H9 (cell line): Measurements from ENCODE around the gene TOM1L2. TPM values are rescaled to one million over a fixed set of nuclear protein-coding genes. Genes with fewer than 3 reads are reported as not detected.

ENCODE experiments used
- DNase-seq: peaks from one replicate; pipeline ENCODE4 v3.0.0-alpha.2; 2017
- H2AFZ ChIP-seq: one replicate; pipeline ENCODE4 v1.6.1; 2013; ENCODE audit warnings: mild to moderate bottlenecking, low read length, control low read depth, moderate library complexity
- H2AK5ac ChIP-seq: 2 replicates; pipeline ENCODE4 v1.6.1; 2013; ENCODE audit warnings: low read length, control low read depth, mixed read lengths; ENCODE audit not compliant: insufficient read length
- H2BK120ac ChIP-seq: one replicate; pipeline ENCODE4 v1.6.1; 2013; ENCODE audit warnings: low read depth, mild to moderate bottlenecking, low read length, control low read depth, inconsistent platforms; ENCODE audit not compliant: poor library complexity, severe bottlenecking
- H2BK12ac ChIP-seq: 2 replicates; pipeline ENCODE4 v1.6.1; 2013; ENCODE audit warnings: low read length, control low read depth, mixed read lengths, low read depth; ENCODE audit not compliant: insufficient read length
- H2BK15ac ChIP-seq: 2 replicates; pipeline ENCODE4 v1.6.1; 2013; ENCODE audit warnings: low read depth, low read length, control low read depth
- H2BK20ac ChIP-seq: one replicate; pipeline ENCODE4 v1.6.1; 2013; ENCODE audit warnings: low read depth, mild to moderate bottlenecking, low read length, control low read depth, inconsistent platforms; ENCODE audit not compliant: poor library complexity, severe bottlenecking
- H2BK5ac ChIP-seq: 2 replicates; pipeline ENCODE4 v1.6.1; 2013; ENCODE audit warnings: low read length, control low read depth, mixed read lengths; ENCODE audit not compliant: insufficient read length
- H3K14ac ChIP-seq: 2 replicates; pipeline ENCODE4 v1.6.1; 2013; ENCODE audit warnings: low read length, control low read depth; ENCODE audit not compliant: insufficient read depth
- H3K18ac ChIP-seq: 2 replicates; pipeline ENCODE4 v1.6.1; 2013; ENCODE audit warnings: low read depth, mild to moderate bottlenecking, mixed read lengths, low read length, control low read depth; ENCODE audit not compliant: insufficient read length
- H3K23ac ChIP-seq: 2 replicates; pipeline ENCODE4 v1.6.1; 2013; ENCODE audit warnings: low read length, control low read depth, mixed read lengths, low read depth; ENCODE audit not compliant: insufficient read length
- H3K23me2 ChIP-seq: 2 replicates; pipeline ENCODE4 v1.6.1; 2013; ENCODE audit warnings: low read depth, mild to moderate bottlenecking, mixed read lengths, low read length, control low read depth; ENCODE audit not compliant: insufficient read length, poor library complexity, severe bottlenecking
- H3K27ac ChIP-seq: 2 replicates; pipeline ENCODE4 v1.5.1; 2013; ENCODE audit warnings: low read length, control low read depth, mixed read lengths, low read depth; ENCODE audit not compliant: insufficient read length
- H3K27me3 ChIP-seq: 2 replicates; pipeline ENCODE4 v1.6.1; 2013; ENCODE audit warnings: low read length, control low read depth, inconsistent platforms; ENCODE audit not compliant: insufficient read depth
- H3K4ac ChIP-seq: 2 replicates; pipeline ENCODE4 v1.6.1; 2013; ENCODE audit warnings: low read depth, mild to moderate bottlenecking, control low read depth, inconsistent platforms, low read length, moderate library complexity
- H3K4me1 ChIP-seq: 2 replicates; pipeline ENCODE4 v1.6.1; 2013; ENCODE audit warnings: low read length, control low read depth, inconsistent platforms; ENCODE audit not compliant: insufficient read depth
- H3K4me2 ChIP-seq: 2 replicates; pipeline ENCODE4 v1.6.1; 2013; ENCODE audit warnings: low read length, control low read depth, mixed read lengths; ENCODE audit not compliant: insufficient read length, insufficient read depth
- H3K56ac ChIP-seq: 2 replicates; pipeline ENCODE4 v1.6.1; 2013; ENCODE audit warnings: low read depth, mild to moderate bottlenecking, mixed read lengths, low read length, control low read depth; ENCODE audit not compliant: insufficient read length
- H3K79me1 ChIP-seq: 2 replicates; pipeline ENCODE4 v1.6.1; 2013; ENCODE audit warnings: low read depth, mild to moderate bottlenecking, moderate library complexity, low read length, control low read depth, inconsistent platforms; ENCODE audit not compliant: insufficient read depth, poor library complexity, severe bottlenecking
- H3K79me2 ChIP-seq: 2 replicates; pipeline ENCODE4 v1.6.1; 2013; ENCODE audit warnings: low read length, control low read depth, inconsistent platforms; ENCODE audit not compliant: insufficient read depth
- H3K9ac ChIP-seq: 2 replicates; pipeline ENCODE4 v1.6.1; 2013; ENCODE audit warnings: low read length, control low read depth, mixed read lengths; ENCODE audit not compliant: insufficient read length; ENCODE audit errors: extremely low read depth
- H3K9me3 ChIP-seq: one replicate; pipeline ENCODE4 v1.6.1; 2013; ENCODE audit warnings: low read depth, low read length, inconsistent platforms; ENCODE audit not compliant: control insufficient read depth
- H3T11ph ChIP-seq: one replicate; pipeline ENCODE4 v1.6.1; 2013; ENCODE audit warnings: mild to moderate bottlenecking, low read length, control low read depth, inconsistent platforms
- H4K20me1 ChIP-seq: one replicate; pipeline ENCODE4 v1.6.1; 2013; ENCODE audit not compliant: control insufficient read depth, insufficient read length, insufficient read depth
- H4K5ac ChIP-seq: 2 replicates; pipeline ENCODE4 v1.6.1; 2013; ENCODE audit warnings: low read depth, mild to moderate bottlenecking, mixed read lengths, low read length, control low read depth; ENCODE audit not compliant: insufficient read length
- H4K8ac ChIP-seq: replicated peaks from 2 replicates; pipeline ENCODE4 v1.6.1; 2013; ENCODE audit warnings: low read length, control low read depth, mixed read lengths, low read depth; ENCODE audit not compliant: insufficient read length
- H4K91ac ChIP-seq: 2 replicates; pipeline ENCODE4 v1.6.1; 2013; ENCODE audit warnings: low read depth, mild to moderate bottlenecking, moderate library complexity, mixed read lengths, low read length, control low read depth; ENCODE audit not compliant: insufficient read length
- H3K27ac Mint-ChIP-seq, 3 experiments: 2 replicates in 2 of 3; 3 replicates in 1 of 3; pipeline ENCODE4 v1.8.0; 2020 to 2021; ENCODE audit warnings: mixed read lengths in 3 of 3, mild to moderate bottlenecking in 1 of 3, moderate library complexity in 1 of 3
- H3K27me3 Mint-ChIP-seq: 2 replicates; pipeline ENCODE4 v1.8.0; 2021; ENCODE audit warnings: low read depth, mild to moderate bottlenecking, moderate library complexity, mixed read lengths
- H3K36me3 Mint-ChIP-seq, 3 experiments: 2 replicates in 2 of 3; 3 replicates in 1 of 3; pipeline ENCODE4 v1.8.0; 2020 to 2021; ENCODE audit warnings: low read depth in 3 of 3, mixed read lengths in 3 of 3; ENCODE audit not compliant: insufficient read depth in 1 of 3
- H3K4me1 Mint-ChIP-seq, 2 experiments: 2 replicates each; pipeline ENCODE4 v1.8.0; 2020; ENCODE audit warnings: mixed read lengths in 2 of 2
- H3K4me3 Mint-ChIP-seq, 2 experiments: 2 replicates in 1 of 2; 3 replicates in 1 of 2; pipeline ENCODE4 v1.8.0; 2020 to 2021; ENCODE audit warnings: mild to moderate bottlenecking in 2 of 2, mixed read lengths in 2 of 2, moderate library complexity in 1 of 2
- H3K9me3 Mint-ChIP-seq, 2 experiments: 2 replicates in 1 of 2; 3 replicates in 1 of 2; pipeline ENCODE4 v1.8.0; 2020; ENCODE audit warnings: mild to moderate bottlenecking in 2 of 2, mixed read lengths in 2 of 2, moderate library complexity in 1 of 2
- WGBS: extraction: QIAGEN DNeasy Blood & Tissue Kit; methylation state at CpG from one replicate; pipeline ENCODE4 v1.1.7; 2013; ENCODE audit warnings: missing lambda C conversion rate, low lambda C conversion rate, mixed read lengths; ENCODE audit not compliant: insufficient read length; ENCODE audit errors: extremely low coverage; 5-methylcytosine and 5-hydroxymethylcytosine counted together
- total RNA-seq: library from RNA; stranded (reverse); gene quantifications from 2 replicates; pipeline ENCODE4 v1.2.1, GENCODE V29; 2021
- TF ChIP-seq, protein P1 (sequence below): fragments of 200-600 bp; sonication (generic); conservative IDR thresholded peaks from 3 replicates; pipeline ENCODE4 v1.8.0; 2021; ENCODE audit warnings: antibody characterized with exemption, mild to moderate bottlenecking

Gene TOM1L2
- total RNA-seq, 1 experiment from 2014 or later: 4.6 TPM

DNA sequence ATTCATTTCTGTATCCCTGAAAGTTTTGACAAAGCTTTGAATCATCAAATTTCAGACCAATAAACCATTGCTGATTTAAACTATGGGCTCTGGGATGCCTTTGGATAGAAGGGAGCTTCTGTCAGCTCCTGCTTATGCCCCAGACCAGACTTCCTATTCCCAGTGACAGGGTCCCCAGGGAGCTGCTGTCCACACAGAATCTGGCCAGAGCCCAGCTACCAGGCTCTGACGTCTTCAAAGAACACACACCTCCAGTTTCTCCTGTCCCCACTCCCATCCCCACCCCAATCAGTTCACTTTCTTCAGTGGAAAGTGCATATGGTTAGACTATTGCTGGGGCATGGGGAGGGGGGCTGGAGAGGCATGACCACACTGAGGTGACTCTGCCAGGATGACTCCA, 83.8 kb downstream of the TOM1L2 start:
- no peak overlapping the region for H3K27ac ChIP-seq
- peaks cover 2% of the 10 kb centered on the region for H4K20me1 ChIP-seq
- no peak overlapping the region for H2BK12ac ChIP-seq
- Mint-ChIP-seq H3K4me3 (no peak overlapping the region), H3K27ac (no peak overlapping the region), H3K4me1 (peaks cover 46 to 52% of the 10 kb centered on the region in 2 experiments), H3K36me3 (no peaks in the 10 kb centered on the region), H3K9me3 (no peaks in the 10 kb centered on the region; a peak in 1 of 5 replicates), H3K27me3 (peaks cover 2% of the 10 kb centered on the region; the same call in 1 of the 2 replicates)
- H2BK5ac ChIP-seq: no peak overlapping the region
- H3K23ac ChIP-seq: no peak overlapping the region
- no peak overlapping the region for H4K8ac ChIP-seq
- no peak overlapping the region for H3K56ac ChIP-seq
- H2AFZ ChIP-seq: no peak overlapping the region
- WGBS: no CpG with 5 or more reads among the region's 1 CpG
- H4K5ac ChIP-seq: no peak overlapping the region
- TF ChIP-seq, protein P1, sequence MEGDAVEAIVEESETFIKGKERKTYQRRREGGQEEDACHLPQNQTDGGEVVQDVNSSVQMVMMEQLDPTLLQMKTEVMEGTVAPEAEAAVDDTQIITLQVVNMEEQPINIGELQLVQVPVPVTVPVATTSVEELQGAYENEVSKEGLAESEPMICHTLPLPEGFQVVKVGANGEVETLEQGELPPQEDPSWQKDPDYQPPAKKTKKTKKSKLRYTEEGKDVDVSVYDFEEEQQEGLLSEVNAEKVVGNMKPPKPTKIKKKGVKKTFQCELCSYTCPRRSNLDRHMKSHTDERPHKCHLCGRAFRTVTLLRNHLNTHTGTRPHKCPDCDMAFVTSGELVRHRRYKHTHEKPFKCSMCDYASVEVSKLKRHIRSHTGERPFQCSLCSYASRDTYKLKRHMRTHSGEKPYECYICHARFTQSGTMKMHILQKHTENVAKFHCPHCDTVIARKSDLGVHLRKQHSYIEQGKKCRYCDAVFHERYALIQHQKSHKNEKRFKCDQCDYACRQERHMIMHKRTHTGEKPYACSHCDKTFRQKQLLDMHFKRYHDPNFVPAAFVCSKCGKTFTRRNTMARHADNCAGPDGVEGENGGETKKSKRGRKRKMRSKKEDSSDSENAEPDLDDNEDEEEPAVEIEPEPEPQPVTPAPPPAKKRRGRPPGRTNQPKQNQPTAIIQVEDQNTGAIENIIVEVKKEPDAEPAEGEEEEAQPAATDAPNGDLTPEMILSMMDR: no peak
- H4K91ac ChIP-seq: no peak overlapping the region
- no peak overlapping the region for H3K14ac ChIP-seq
- no peaks in the 10 kb centered on the region for H3K23me2 ChIP-seq
- H3K27me3 ChIP-seq: no peaks in the 10 kb centered on the region
- H2BK15ac ChIP-seq: no peak overlapping the region
- no peak overlapping the region for H3K4me2 ChIP-seq
- no peaks in the 10 kb centered on the region for H3K9me3 ChIP-seq
- H3K79me2 ChIP-seq: no peaks in the 10 kb centered on the region
- H3K79me1 ChIP-seq: no peaks in the 10 kb centered on the region
- no peak overlapping the region for H3K9ac ChIP-seq
- DNase-seq: no peak
- peaks cover 12% of the 10 kb centered on the region; the same call in 1 of the 2 replicates for H3K4me1 ChIP-seq
- no peak overlapping the region for H2BK20ac ChIP-seq
- H3T11ph ChIP-seq: no peak overlapping the region
- H3K4ac ChIP-seq: no peak overlapping the region
- no peak overlapping the region for H2BK120ac ChIP-seq
- H2AK5ac ChIP-seq: no peak overlapping the region
- no peak overlapping the region for H3K18ac ChIP-seq
